ENCODE results near the gene AGBL4.

The AGBL4 gene

DNA sequence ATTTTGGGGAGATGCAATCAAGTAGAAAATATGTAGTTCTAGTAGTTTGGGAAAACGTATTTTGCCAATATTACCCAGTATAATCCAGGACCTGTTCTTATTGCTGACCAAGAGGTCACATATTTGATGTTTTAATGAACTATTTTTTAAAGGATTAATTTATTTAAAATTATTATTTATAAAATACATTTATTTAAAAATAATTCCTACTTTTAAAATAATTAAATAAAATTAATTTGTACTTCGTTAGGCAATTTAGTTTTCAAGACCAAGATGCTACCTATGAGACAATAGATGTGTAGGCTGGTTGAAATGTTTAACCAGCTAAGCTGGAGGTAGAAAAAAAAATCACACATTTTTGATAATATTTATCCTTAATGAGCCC is 1106.7 kb downstream of the AGBL4 start:
- DNase-seq (ENCODE audit: extremely low read depth, low read depth): no peak
- H3K4me3 ChIP-seq (replicated peaks; ENCODE audit: low read depth, low read length): no peak overlapping the region
- TF ChIP-seq, protein P1, sequence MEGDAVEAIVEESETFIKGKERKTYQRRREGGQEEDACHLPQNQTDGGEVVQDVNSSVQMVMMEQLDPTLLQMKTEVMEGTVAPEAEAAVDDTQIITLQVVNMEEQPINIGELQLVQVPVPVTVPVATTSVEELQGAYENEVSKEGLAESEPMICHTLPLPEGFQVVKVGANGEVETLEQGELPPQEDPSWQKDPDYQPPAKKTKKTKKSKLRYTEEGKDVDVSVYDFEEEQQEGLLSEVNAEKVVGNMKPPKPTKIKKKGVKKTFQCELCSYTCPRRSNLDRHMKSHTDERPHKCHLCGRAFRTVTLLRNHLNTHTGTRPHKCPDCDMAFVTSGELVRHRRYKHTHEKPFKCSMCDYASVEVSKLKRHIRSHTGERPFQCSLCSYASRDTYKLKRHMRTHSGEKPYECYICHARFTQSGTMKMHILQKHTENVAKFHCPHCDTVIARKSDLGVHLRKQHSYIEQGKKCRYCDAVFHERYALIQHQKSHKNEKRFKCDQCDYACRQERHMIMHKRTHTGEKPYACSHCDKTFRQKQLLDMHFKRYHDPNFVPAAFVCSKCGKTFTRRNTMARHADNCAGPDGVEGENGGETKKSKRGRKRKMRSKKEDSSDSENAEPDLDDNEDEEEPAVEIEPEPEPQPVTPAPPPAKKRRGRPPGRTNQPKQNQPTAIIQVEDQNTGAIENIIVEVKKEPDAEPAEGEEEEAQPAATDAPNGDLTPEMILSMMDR (IDR thresholded peaks at IDR 0.05; ENCODE audit: low read depth, low read length, missing control alignments): no peak

DNA sequence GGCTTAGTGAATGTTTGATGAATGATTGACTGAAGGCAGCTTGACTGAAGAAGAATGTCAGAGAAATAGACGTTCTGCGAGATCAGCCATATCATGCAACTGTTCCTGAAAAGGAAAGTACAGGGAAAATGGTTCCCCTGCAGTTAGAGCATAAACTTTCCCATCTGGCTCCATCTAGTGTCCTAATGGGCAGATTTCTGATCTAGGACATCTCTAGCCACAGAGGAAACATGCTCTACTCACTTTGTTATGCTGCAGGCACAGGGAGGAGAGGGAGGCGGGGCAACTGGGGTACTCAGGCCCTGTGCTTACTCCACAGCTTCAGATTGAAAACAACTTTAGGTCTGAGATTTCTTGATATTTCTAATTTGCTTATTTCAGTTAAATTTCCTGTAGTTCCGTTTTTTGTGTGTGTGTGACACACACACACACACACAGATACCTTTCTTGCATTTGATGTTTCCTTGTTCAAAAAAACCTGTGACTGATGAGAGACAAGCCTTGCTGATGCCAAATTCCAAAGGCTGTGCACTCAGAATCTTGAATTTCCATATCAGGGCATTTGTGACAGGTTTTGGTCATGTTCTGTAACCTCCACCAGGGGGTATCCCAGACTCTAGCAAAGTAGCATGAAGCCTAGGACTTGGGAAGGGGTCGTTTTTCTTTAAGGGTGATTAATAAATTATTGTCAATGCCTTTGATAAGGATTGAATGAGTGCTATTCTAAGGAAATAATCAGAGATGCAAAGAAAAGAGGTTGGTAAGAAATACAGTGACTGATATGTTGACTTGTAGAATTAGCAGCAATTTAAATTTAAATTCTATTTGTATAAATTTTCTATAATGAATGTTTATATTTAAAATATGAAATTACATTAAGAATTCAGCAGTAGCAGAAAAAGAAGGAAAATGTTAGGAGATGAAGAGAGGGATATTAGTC is 1107.4 kb downstream of the AGBL4 start:
- DNase-seq (ENCODE audit: extremely low read depth, low read depth): peak; percentile 15
- TF ChIP-seq, protein P1 (IDR thresholded peaks at IDR 0.05; ENCODE audit: low read depth, low read length, missing control alignments): peak; percentile 41
- H3K4me3 ChIP-seq (replicated peaks; ENCODE audit: low read depth, low read length): no peak overlapping the region

DNA sequence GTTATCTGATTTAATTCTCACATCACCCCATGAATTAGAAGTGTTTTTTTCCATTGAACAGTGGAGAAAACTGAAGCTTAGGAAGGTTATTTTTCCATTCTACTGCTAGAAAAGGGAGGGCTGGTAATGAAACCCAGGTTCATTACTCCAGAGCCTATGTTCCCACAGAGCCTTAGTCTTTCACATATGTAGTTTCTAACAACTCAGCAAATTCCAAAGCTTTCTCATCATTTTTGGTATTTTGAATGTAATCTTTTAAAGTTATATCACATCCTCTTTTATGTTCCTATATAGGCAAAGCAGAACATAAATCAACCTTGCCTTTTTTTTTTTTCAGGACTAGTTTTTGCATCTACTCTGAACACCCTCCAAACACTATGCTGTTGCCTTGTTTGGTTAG is 1115.1 kb downstream of the AGBL4 start:
- no peak overlapping the region for H3K4me3 ChIP-seq (replicated peaks; ENCODE audit: low read depth, low read length)
- DNase-seq (ENCODE audit: extremely low read depth, low read depth): no peak
- TF ChIP-seq, protein P1 (IDR thresholded peaks at IDR 0.05; ENCODE audit: low read depth, low read length, missing control alignments): no peak

DNA sequence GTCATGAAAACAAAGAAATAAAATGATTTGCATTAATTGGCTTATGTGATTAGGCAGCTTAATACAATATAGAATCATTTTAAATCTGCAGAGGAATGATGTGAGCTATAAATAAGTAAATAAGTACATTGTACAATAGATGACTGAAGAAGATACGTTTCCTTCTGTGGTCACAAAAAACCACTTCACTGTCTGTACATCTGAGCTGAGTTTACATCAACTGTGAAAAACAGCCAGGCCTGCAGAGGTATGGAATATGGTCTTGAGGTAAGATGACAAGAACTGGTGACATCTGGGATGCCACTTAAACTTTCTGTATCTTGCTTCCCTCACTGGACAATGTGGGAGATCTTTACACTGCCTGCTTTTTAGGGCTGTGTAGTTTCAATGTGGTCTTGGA is 1117.0 kb downstream of the AGBL4 start:
- no peak overlapping the region for H3K4me3 ChIP-seq (replicated peaks; ENCODE audit: low read depth, low read length)
- no peak for DNase-seq (ENCODE audit: extremely low read depth, low read depth)
- TF ChIP-seq, protein P1 (IDR thresholded peaks at IDR 0.05; ENCODE audit: low read depth, low read length, missing control alignments): no peak

DNA sequence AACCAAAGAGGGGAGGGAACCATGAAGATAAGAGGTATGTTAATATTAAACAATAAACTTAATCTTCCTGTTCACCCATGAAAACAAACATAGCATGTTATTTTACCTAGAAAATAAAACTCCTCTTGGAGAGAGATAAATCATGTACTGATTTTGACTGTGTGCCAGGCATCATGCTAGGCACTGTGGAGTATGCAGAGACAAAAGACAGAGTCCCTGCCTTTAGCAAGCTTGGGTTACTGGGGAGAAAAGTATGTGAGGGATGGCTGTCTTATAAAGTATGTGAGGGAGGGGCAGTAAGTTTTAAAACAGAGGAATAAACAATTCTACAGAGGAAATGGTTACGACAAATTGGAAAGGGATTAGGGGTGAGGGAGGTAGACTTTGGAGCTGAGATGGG is 1117.6 kb downstream of the AGBL4 start:
- no peak for DNase-seq (ENCODE audit: extremely low read depth, low read depth)
- TF ChIP-seq, protein P1 (IDR thresholded peaks at IDR 0.05; ENCODE audit: low read depth, low read length, missing control alignments): no peak
- H3K4me3 ChIP-seq (replicated peaks; ENCODE audit: low read depth, low read length): no peak overlapping the region

DNA sequence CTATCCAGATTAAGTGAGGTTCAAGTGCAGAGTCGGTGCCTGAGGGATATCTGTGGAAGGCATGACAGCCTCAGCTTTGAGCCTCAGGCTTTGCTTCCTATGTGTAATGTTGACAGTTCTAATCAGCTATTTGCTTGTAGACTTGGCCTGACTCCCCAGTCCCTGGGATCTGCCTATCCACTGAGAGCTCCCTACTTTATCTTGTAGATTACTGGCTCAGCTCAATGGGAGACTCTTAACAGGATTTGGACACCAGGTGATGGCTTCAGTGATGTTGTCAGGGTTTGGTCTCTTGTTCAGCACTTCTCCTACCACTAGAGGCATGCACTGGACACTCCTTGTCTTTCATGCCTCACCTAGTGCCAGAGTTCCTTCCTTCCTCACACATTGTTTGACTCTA is 1120.5 kb downstream of the AGBL4 start:
- TF ChIP-seq, protein P1 (IDR thresholded peaks at IDR 0.05; ENCODE audit: low read depth, low read length, missing control alignments): no peak
- DNase-seq (ENCODE audit: extremely low read depth, low read depth): no peak
- H3K4me3 ChIP-seq (replicated peaks; ENCODE audit: low read depth, low read length): no peak overlapping the region
